HCT116 (cell line): ENCODE measurements around the gene PIK3R1. TPM values are rescaled to one million over a fixed set of nuclear protein-coding genes. Genes with fewer than 3 reads are reported as not detected.

Source experiments
- ATAC-seq: fragments of 200-7000 bp; cut with Tn5 transposase; 2 replicates; pipeline ENCODE4 v1.9.1; 2020; ENCODE audit warnings: mild to moderate bottlenecking, moderate library complexity
- BruUV-seq: library from RNA; stranded (reverse); fragments of 400-500 nt; replicated peaks from 2 replicates; lab custom pipeline; 2021; lab: Mats Ljungman, UMichigan
- CTCF ChIA-PET: fragments of 300-600 bp; sonication (Branson Sonifier 250); formaldehyde crosslinking; loops from one replicate; lab custom pipeline; 2021; ENCODE audit warnings: antibody characterized with exemption; lab: Charles Lee
- POLR2A ChIA-PET: fragments of 300-600, 350-600 bp; sonication (Branson Sonifier 250); formaldehyde crosslinking; loops from one replicate; lab custom pipeline; 2021; ENCODE audit warnings: antibody characterized with exemption; lab: Charles Lee
- RAD21 ChIA-PET, 2 experiments: fragments of 300-600 bp; sonication (Branson Sonifier 250); formaldehyde crosslinking; loops; one replicate each; lab custom pipeline; 2023; ENCODE audit warnings: low total read pairs in 2 of 2; ENCODE audit not compliant: uncharacterized antibody in 2 of 2, unreplicated experiment in 2 of 2, low non-redundant PET in 1 of 2; lab: Charles Lee
- DNase-seq: peaks from one replicate; pipeline ENCODE4 v3.0.0-alpha.2; 2010; ENCODE audit warnings: low read depth, low spot score
- H2AFZ ChIP-seq: fragments of 200-600 bp; shearing (Covaris generic), sonication (generic); 2 replicates; pipeline ENCODE4 v1.6.1; 2017; ENCODE audit warnings: low read depth, mixed run types, mixed read lengths, antibody characterized with exemption, low read length; ENCODE audit not compliant: poor library complexity, severe bottlenecking
- H3K27ac ChIP-seq: 2 replicates; pipeline ENCODE4 v1.5.1; 2012; ENCODE audit warnings: low read depth, low read length
- H3K27me3 ChIP-seq: fragments of 200-600 bp; sonication (generic); 2 replicates; pipeline ENCODE4 v1.6.1; 2016; ENCODE audit warnings: mixed run types, low read length, mixed read lengths; ENCODE audit not compliant: insufficient read depth
- H3K36me3 ChIP-seq, 2 experiments: fragments of 200-500 bp in 1 of 2; fragments of 200-600 bp in 1 of 2; sonication (Bioruptor generic) in 1 of 2; sonication (generic) in 1 of 2; 2 replicates each; pipeline versions ENCODE4 v1.5.1 to v1.6.1; 2014 to 2016; ENCODE audit warnings: low read length in 2 of 2, inconsistent platforms in 1 of 2, mixed read lengths in 1 of 2, mixed run types in 1 of 2; ENCODE audit not compliant: insufficient read depth in 2 of 2, control insufficient read depth in 1 of 2
- H3K4me1 ChIP-seq, 2 experiments: fragments of 200-600 bp in 1 of 2; sonication (generic) in 1 of 2; 2 replicates each; pipeline versions ENCODE4 v1.5.1 to v1.6.1; 2012 to 2017; ENCODE audit warnings: low read length in 2 of 2, inconsistent platforms in 1 of 2, mild to moderate bottlenecking in 1 of 2, mixed read lengths in 1 of 2, mixed run types in 1 of 2, moderate library complexity in 1 of 2; ENCODE audit not compliant: insufficient read depth in 2 of 2, control insufficient read depth in 1 of 2
- H3K4me2 ChIP-seq: fragments of 200-600 bp; sonication (generic); 2 replicates; pipeline ENCODE4 v1.6.1; 2017; ENCODE audit warnings: mixed run types, low read length, mixed read lengths
- H3K4me3 ChIP-seq, 2 experiments: fragments of 200-600 bp in 1 of 2; sonication (generic) in 1 of 2; replicated peaks in 1 of 2; 2 replicates each; pipeline ENCODE4 v1.5.1; 2011 to 2016; ENCODE audit warnings: low read length in 2 of 2, control low read depth in 1 of 2, low read depth in 1 of 2, mild to moderate bottlenecking in 1 of 2, mixed read lengths in 1 of 2, mixed run types in 1 of 2
- H3K79me2 ChIP-seq: fragments of 200-600 bp; sonication (generic); 2 replicates; pipeline ENCODE4 v1.6.1; 2017; ENCODE audit warnings: mild to moderate bottlenecking, mixed run types, low read length, moderate library complexity, mixed read lengths; ENCODE audit not compliant: insufficient read depth
- H3K9ac ChIP-seq: fragments of 200-600 bp; sonication (generic); 2 replicates; pipeline ENCODE4 v1.6.1; 2016; ENCODE audit warnings: low read length, mixed read lengths
- H3K9me2 ChIP-seq: fragments of 200-600 bp; sonication (generic), shearing (Covaris generic); 2 replicates; pipeline ENCODE4 v1.6.1; 2017; ENCODE audit warnings: mixed run types, mild to moderate bottlenecking, moderate library complexity; ENCODE audit not compliant: insufficient read depth
- H3K9me3 ChIP-seq, 2 experiments: fragments of 200-500 bp in 1 of 2; fragments of 200-600 bp in 1 of 2; sonication (Bioruptor generic) in 1 of 2; sonication (generic) in 1 of 2; 2 replicates each; pipeline ENCODE4 v1.6.1; 2014 to 2017; ENCODE audit warnings: low read length in 2 of 2, mixed read lengths in 2 of 2, inconsistent platforms in 1 of 2, low read depth in 1 of 2, mild to moderate bottlenecking in 1 of 2, mixed run types in 1 of 2, moderate library complexity in 1 of 2; ENCODE audit not compliant: control insufficient read depth in 1 of 2, insufficient read depth in 1 of 2
- H4K20me1 ChIP-seq: fragments of 200-600 bp; sonication (generic), shearing (Covaris generic); 2 replicates; pipeline ENCODE4 v1.6.1; 2017; ENCODE audit warnings: mixed run types, mild to moderate bottlenecking, moderate library complexity; ENCODE audit not compliant: insufficient read depth
- ATF3 ChIP-seq: IDR thresholded peaks from 2 replicates; pipeline ENCODE4 v1.6.1; 2012
- CBX3 ChIP-seq: IDR thresholded peaks from 2 replicates; pipeline ENCODE4 v1.6.1; 2012; ENCODE audit warnings: low read depth
- CEBPB ChIP-seq: IDR thresholded peaks from 2 replicates; pipeline ENCODE4 v1.6.1; 2012; ENCODE audit warnings: low read depth
- EGR1 ChIP-seq: IDR thresholded peaks from 2 replicates; pipeline ENCODE4 v1.6.1; 2012; ENCODE audit warnings: low read depth
- MAX ChIP-seq: IDR thresholded peaks from 2 replicates; pipeline ENCODE4 v1.6.1; 2012
- REST ChIP-seq: IDR thresholded peaks from 2 replicates; pipeline ENCODE4 v1.6.1; 2012; ENCODE audit warnings: low read depth
- SP1 ChIP-seq: IDR thresholded peaks from 2 replicates; pipeline ENCODE4 v1.6.1; 2012; ENCODE audit warnings: low read depth
- SRF ChIP-seq: IDR thresholded peaks from 2 replicates; pipeline ENCODE4 v1.6.1; 2012; ENCODE audit warnings: low read depth
- TCF7L2 ChIP-seq: IDR thresholded peaks from 2 replicates; pipeline ENCODE4 v1.7.0; 2011; ENCODE audit warnings: borderline replicate concordance, inconsistent platforms; ENCODE audit not compliant: insufficient read depth, insufficient read length; ENCODE audit errors: extremely low read depth
- ZFX ChIP-seq: fragments of 450-650 bp; IDR thresholded peaks from 2 replicates; pipeline ENCODE4 v1.6.1; 2017
- intact Hi-C: fragments of 100-400 bp; cut with micrococcal nuclease; formaldehyde crosslinking; loops from 2 replicates; pipeline ENCODE4 v1.10.0; 2022
- total RNA-seq: library from RNA; stranded (reverse); gene quantifications from one replicate; pipeline ENCODE4 v1.2.1, GENCODE V29; 2021; ENCODE audit not compliant: unreplicated experiment

Gene PIK3R1
- total RNA-seq, 1 experiment from 2014 or later = 7.2 TPM

GRCh38 chr5:68176802-68177479, 38.6 kb upstream of the PIK3R1 start (continued):
- TF ChIP-seq REST (no peak), SP1 (no peak), CBX3 (no peak), MAX (no peak), ATF3 (no peak)

GRCh38 chr5:68177676-68178075, 37.9 kb upstream of the PIK3R1 start:
- H3K79me2 ChIP-seq = no peaks in the 10 kb centered on the region
- no peak overlapping the region for H3K9ac ChIP-seq
- BruUV-seq = no TSS peak
- intact Hi-C loops = no loop called here
- ChIA-PET RAD21 (no interaction called here), POLR2A (no interaction called here), CTCF (no interaction called here)
- no peak overlapping the region for H3K27ac ChIP-seq
- H3K4me1 ChIP-seq = peaks cover 6% of the 10 kb centered on the region in 2 experiments; a peak in 3 of 4 replicates
- no peaks in the 10 kb centered on the region for H3K27me3 ChIP-seq
- DNase-seq (no peak), ATAC-seq (no peak)
- TF ChIP-seq TCF7L2 (no peak), SRF (no peak), ZFX (no peak), CEBPB (no peak), EGR1 (no peak), SP1 (no peak), ATF3 (no peak)
- no peak overlapping the region for H3K4me3 ChIP-seq
- no peaks in the 10 kb centered on the region for H3K36me3 ChIP-seq
- no peak overlapping the region for H3K4me2 ChIP-seq
- H4K20me1 ChIP-seq = no peaks in the 10 kb centered on the region
- H3K9me2 ChIP-seq = no peaks in the 10 kb centered on the region
- no peak overlapping the region for H2AFZ ChIP-seq
- no peaks in the 10 kb centered on the region for H3K9me3 ChIP-seq
